HG03135 (cell line): ENCODE measurements around the gene DACT3.

ENCODE experiments used
- ATAC-seq: cut with Tn5 transposase; IDR thresholded peaks from one replicate; pipeline ENCODE4 v1.9.1; 2021; ENCODE audit warnings: mild to moderate bottlenecking, moderate library complexity; ENCODE audit not compliant: unreplicated experiment

Gene DACT3

GRCh38 chr19:46600384-46601317 is 60.3 kb downstream of the DACT3 start:
- peak; percentile 65 for ATAC-seq

GRCh38 chr19:46599716-46600373 is 61.1 kb downstream of the DACT3 start:
- ATAC-seq, result no peak

- ATAC-seq, result no peak
These were observed 62.5 kb downstream of the DACT3 start for GRCh38 chr19:46598372-46598917.
